GM18517 (cell line): ENCODE measurements around the gene LASP1.
"Not testable (repeated sequence)": the region's sequence is repeated elsewhere in the genome, so short reads cannot be mapped to it uniquely, and the experiment has no call there.

Experiments used
- ATAC-seq: cut with Tn5 transposase; IDR thresholded peaks from one replicate; pipeline ENCODE4 v1.9.1; 2021; ENCODE audit warnings: mild to moderate bottlenecking, moderate library complexity; ENCODE audit not compliant: unreplicated experiment

The LASP1 gene

GRCh38 chr17:38906460-38907228 lies 36.8 kb downstream of the LASP1 start:
- no peak for ATAC-seq

DNA sequence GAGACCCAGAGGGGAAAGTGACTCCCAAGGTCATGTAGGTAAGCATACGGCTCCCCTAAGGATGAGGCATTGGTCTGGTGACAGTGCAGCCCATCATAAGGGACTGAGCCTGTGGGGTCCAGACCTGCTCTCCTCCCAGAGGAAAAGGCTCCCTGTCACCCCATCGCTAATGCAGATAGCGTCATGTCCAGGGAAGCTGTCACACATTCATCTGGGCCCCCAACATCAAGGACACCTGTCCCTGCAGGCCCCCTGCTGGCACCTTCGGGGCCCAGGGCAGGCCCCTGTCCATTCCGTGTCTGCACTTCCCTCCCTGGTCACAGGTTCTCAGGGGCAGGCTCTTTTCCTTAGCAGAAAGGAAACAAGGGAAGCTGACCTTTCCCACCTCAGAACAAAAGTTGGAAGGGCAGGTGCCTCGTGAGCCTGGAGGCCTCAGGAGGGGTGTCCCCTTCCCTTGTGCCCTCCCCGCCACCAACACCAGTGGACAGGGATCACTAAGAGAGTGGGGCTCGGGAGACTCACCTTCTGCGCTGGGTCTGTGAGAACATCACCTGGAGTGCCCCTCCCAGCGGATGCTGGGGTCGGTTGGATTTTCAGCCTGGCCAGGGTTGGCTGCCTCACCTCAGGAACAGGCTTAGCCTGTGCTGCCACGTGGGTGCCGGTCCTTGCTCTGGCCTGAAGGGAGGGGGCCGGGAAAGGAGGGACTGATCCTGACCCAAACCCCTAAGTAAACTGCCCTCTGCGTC lies 38.2 kb downstream of the LASP1 start:
- ATAC-seq: no peak

GRCh38 chr17:38908676-38909181 lies 38.9 kb downstream of the LASP1 start:
- no peak for ATAC-seq

- ATAC-seq: no peak
Observed at GRCh38 chr17:38910325-38910724, 40.5 kb downstream of the LASP1 start.

GRCh38 chr17:38911081-38911730 lies 41.3 kb downstream of the LASP1 start:
- ATAC-seq: no peak

DNA sequence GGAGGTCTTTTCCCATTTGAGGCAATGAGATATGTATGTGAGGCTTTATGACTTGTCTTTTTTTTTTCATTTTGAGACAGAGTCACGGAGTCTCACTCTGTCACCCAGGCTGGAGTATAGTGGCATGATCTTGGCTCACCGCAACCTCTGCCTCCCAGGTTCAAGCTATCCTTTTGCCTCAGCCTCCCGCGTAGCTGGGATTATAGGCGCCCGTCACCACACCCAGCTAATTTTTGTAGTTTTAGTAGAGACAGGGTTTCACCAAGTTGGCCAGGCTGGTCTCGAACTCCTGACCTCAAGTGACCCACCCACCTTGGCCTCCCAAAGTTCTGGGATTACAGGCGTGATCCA lies 41.8 kb downstream of the LASP1 start:
- ATAC-seq: not testable (repeated sequence)

DNA sequence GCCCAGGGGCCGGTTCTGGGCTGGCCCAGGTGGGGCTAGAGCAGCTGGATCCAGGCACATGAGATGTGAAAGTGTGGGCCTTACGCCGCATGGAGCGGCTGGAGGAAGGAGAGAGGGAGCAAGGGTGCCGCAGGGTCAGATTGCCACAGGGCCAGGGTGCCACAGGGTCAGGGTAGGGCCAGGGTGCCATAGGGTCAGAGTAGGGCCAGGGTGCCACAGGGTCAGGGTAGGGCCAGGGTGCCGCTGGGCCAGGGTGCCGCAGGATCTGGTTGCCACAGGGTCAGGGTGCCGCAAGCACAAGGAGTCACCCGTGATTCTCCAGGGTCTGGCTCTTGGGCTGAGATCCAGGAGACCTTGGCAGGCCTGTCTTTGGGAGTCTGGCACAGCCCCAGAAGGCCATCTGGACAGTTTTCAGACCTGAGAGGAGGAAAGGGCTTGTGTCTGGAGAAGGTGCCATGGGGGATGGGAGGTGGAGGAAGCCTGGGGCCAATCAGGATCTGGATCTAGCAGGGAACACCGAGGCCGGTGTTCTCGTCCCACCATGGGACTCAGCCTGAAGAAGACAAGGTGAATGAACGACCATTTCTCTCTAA lies 42.5 kb downstream of the LASP1 start:
- ATAC-seq: no peak

GRCh38 chr17:38914741-38915638 lies 45.1 kb downstream of the LASP1 start:
- no peak for ATAC-seq

DNA sequence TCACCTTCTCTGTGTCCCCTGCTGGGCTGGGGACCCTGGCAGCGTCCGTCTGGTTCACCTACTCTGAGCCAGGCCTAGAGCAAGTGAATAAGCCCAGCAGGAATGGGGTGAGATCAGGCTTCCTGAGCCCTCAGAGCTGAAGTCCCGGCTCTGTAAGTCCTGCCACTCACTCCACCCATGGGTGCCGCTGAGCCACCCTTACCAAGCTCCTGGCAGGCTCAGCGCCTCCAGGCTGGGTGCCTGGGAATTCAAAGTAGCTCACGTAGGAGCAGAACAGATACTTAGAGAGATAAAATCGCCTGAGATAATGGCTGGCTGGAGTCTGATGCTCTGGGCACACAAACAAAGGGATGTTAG lies 45.8 kb downstream of the LASP1 start:
- no peak for ATAC-seq

GRCh38 chr17:38916771-38917170 lies 46.9 kb downstream of the LASP1 start:
- ATAC-seq: no peak

GRCh38 chr17:38917259-38917658 lies 47.4 kb downstream of the LASP1 start:
- ATAC-seq: no peak

DNA sequence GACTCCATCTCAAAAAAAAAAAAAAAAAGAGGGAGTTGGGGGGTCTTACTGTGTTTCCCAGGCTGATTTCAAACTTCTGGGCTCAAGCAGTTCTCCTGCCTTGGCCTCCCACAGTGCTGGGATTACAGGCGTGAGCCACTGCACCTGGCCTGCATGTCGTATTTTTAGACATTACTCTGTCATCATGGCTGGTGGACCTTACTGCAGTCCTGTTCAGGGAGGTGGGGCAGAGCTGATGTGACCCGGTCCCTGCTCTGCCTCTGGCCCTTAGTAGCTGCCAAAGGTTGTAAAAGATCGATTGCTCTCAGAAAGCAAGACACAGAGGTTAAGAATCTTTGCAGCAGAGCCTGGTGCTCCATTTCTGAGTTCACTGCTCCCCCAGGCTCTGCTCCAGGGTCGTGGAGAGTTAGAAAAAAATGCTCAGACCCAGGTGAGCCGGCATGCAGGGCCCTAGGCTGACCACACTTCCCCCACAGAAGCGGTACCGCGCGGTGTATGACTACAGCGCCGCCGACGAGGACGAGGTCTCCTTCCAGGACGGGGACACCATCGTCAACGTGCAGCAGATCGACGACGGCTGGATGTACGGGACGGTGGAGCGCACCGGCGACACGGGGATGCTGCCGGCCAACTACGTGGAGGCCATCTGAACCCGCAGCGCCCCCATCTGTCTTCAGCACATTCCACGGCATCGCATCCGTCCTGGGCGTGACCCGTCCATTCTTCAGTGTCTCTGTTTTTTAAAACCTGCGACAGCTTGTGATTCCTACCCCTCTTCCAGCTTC lies 48.5 kb downstream of the LASP1 start:
- ATAC-seq: no peak

- ATAC-seq: no peak
Observed at GRCh38 chr17:38918916-38919315, 49.1 kb downstream of the LASP1 start.

DNA sequence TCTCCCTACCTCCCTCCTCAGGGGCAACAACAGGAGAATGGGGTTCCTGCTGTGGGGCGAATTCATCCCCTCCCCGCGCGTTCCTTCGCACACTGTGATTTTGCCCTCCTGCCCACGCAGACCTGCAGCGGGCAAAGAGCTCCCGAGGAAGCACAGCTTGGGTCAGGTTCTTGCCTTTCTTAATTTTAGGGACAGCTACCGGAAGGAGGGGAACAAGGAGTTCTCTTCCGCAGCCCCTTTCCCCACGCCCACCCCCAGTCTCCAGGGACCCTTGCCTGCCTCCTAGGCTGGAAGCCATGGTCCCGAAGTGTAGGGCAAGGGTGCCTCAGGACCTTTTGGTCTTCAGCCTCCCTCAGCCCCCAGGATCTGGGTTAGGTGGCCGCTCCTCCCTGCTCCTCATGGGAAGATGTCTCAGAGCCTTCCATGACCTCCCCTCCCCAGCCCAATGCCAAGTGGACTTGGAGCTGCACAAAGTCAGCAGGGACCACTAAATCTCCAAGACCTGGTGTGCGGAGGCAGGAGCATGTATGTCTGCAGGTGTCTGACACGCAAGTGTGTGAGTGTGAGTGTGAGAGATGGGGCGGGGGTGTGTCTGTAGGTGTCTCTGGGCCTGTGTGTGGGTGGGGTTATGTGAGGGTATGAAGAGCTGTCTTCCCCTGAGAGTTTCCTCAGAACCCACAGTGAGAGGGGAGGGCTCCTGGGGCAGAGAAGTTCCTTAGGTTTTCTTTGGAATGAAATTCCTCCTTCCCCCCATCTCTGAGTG lies 49.6 kb downstream of the LASP1 start:
- ATAC-seq: no peak

GRCh38 chr17:38920374-38921291 lies 50.8 kb downstream of the LASP1 start:
- no peak for ATAC-seq

DNA sequence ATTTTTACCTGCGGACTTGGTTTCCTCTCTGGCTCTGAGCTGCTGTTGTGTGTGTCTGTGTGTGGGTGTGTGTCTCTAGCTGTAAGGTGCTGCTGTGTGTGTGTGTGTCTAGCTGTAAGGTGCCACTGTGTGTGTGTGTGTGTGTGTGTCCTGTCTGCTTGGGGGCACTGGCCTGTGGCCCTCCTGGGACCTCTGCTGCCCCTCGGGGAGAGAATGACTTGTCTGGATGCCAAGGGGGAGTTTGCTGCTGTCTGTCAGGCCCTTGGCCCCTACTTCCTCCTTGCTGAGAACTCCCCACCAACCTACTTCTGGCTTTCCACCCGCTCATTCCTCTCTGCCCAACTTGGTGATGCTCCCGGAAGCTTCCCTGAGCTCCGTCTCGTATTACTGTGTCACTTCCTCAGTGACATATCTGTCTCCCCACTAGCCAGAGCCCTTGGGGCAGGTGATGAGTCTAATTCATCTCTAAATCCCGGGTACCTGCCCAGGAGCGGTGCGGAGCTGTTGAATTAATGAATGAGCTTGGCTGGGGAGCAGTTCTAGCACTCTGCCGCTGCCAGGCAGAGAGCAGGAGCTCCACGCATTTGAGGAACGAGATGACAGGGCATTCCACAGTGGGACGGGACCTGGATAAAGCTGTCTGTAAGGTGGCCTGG lies 52.0 kb downstream of the LASP1 start:
- ATAC-seq: no peak

DNA sequence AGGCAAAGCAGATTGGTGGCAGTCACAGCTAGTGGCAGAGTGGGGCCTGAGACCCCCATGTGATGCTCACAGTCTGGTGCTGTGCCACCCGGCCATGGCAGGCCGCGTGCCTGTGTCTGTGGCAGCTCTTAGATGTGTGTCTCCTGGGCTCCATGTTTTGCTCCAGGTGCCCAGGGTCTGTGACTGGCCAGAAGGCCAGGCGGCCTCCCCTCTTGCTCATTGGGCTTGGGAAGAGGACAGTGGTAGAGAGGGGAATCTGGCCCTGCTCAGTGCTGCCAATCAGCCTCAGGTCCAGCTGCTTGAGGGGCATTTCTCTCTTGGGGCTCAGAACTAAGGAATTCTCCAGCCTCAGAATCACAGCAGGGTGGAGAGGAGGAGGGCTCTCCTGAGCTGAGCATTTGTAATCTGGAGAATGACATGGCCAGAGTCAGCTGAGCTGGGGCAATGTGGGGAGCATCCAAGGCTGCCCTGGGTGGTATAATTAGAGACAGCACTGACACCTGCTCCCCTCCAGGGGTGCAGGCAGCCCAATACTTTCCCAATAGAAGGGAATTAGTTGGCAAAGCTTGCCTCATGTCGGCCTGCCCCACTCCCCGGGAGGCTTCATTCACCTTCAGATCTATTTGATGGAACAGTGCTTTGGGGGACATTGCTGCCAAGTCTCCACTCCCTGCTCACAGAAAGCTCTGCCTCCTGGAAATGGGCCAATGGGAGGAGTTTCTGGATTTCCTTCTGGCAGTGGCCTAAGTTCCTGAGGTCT lies 52.9 kb downstream of the LASP1 start:
- no peak for ATAC-seq
